ENCODE data around the gene UBE2Z. TPM values are rescaled to one million over a fixed set of nuclear protein-coding genes. Genes with fewer than 3 reads are reported as not detected.
"Not testable (repeated sequence)": the region's sequence is repeated elsewhere in the genome, so short reads cannot be mapped to it uniquely, and the experiment has no call there.

The UBE2Z gene
- 10 to 100 TPM; 19.0 to 30.9 TPM for polyA plus RNA-seq

- H3K27ac ChIP-seq (ENCODE audit: low read depth in 2 of 2, low read length in 1 of 2) = peak within 1 kb of the TSS; percentile 94
- H3K4me3 ChIP-seq (ENCODE audit: low read depth in 1 of 2, low read length in 2 of 2) = peak within 1 kb of the TSS; percentile 78 to 99
- 0% methylated on average over 62 to 81 of the region's 81 CpGs for WGBS, 2 donors
- peaks cover 2 to 6% of the 10 kb centered on the region in 2 donors for H3K36me3 ChIP-seq (ENCODE audit: control insufficient read depth in 2 of 2, insufficient read depth in 2 of 2, low read length in 1 of 2)
- peaks cover 0 to 4% of the 10 kb centered on the region in 2 donors for H3K4me1 ChIP-seq (ENCODE audit: control insufficient read depth in 2 of 2, insufficient read depth in 2 of 2, low read length in 1 of 2)
- no peaks in the 10 kb centered on the region for H3K27me3 ChIP-seq (ENCODE audit: control insufficient read depth in 1 of 2, insufficient read depth in 2 of 2, low read length in 2 of 2)
- H3K9me3 ChIP-seq (ENCODE audit: control insufficient read depth in 2 of 2, insufficient read depth in 1 of 2, low read depth in 1 of 2, low read length in 1 of 2) = no peaks in the 10 kb centered on the region
These were observed at the start of gene UBE2Z for GRCh38 chr17:48908047-48908843. TSS of gene UBE2Z (plus strand) at chr17:48908407. CDS start at chr17:48908504, 97 bp downstream.

- 98 to 99% methylated on average over 3 of the region's 3 CpGs for WGBS, 2 donors
- H3K27ac ChIP-seq (ENCODE audit: low read depth in 2 of 2, low read length in 1 of 2) = no peak overlapping the region
- no peaks in the 10 kb centered on the region for H3K4me1 ChIP-seq (ENCODE audit: control insufficient read depth in 2 of 2, insufficient read depth in 2 of 2, low read length in 1 of 2)
These were observed 48.2 kb upstream of the UBE2Z start for GRCh38 chr17:48860034-48860433.

GRCh38 chr17:48860456-48860855, 47.8 kb upstream of the UBE2Z start:
- H3K27me3 ChIP-seq (ENCODE audit: control insufficient read depth in 1 of 2, insufficient read depth in 2 of 2, low read length in 2 of 2) = no peaks in the 10 kb centered on the region
- peaks cover 20 to 23% of the 10 kb centered on the region in 2 donors for H3K36me3 ChIP-seq (ENCODE audit: control insufficient read depth in 2 of 2, insufficient read depth in 2 of 2, low read length in 1 of 2)
- 88 to 93% methylated on average over 4 of the region's 4 CpGs for WGBS, 2 donors
- no peaks in the 10 kb centered on the region for H3K9me3 ChIP-seq (ENCODE audit: control insufficient read depth in 2 of 2, insufficient read depth in 1 of 2, low read depth in 1 of 2, low read length in 1 of 2)
- no peak overlapping the region for H3K27ac ChIP-seq (ENCODE audit: low read depth in 2 of 2, low read length in 1 of 2)
- no peaks in the 10 kb centered on the region for H3K4me1 ChIP-seq (ENCODE audit: control insufficient read depth in 2 of 2, insufficient read depth in 2 of 2, low read length in 1 of 2)
- no peak overlapping the region for H3K4me3 ChIP-seq (ENCODE audit: low read depth in 1 of 2, low read length in 2 of 2)

More at GRCh38 chr17:48860034-48860433, 48.2 kb upstream of the UBE2Z start:
- Histone ChIP-seq H3K36me3 (ENCODE audit: control insufficient read depth in 2 of 2, insufficient read depth in 2 of 2, low read length in 1 of 2) (peaks cover 24 to 28% of the 10 kb centered on the region in 2 donors), H3K9me3 (ENCODE audit: control insufficient read depth in 2 of 2, insufficient read depth in 1 of 2, low read depth in 1 of 2, low read length in 1 of 2) (no peaks in the 10 kb centered on the region), H3K27me3 (ENCODE audit: control insufficient read depth in 1 of 2, insufficient read depth in 2 of 2, low read length in 2 of 2) (no peaks in the 10 kb centered on the region), H3K4me3 (ENCODE audit: low read depth in 1 of 2, low read length in 2 of 2) (no peak overlapping the region)

GRCh38 chr17:48868916-48869500, 39.2 kb upstream of the UBE2Z start:
- no peaks in the 10 kb centered on the region for H3K27me3 ChIP-seq (ENCODE audit: control insufficient read depth in 1 of 2, insufficient read depth in 2 of 2, low read length in 2 of 2)
- no peaks in the 10 kb centered on the region for H3K4me1 ChIP-seq (ENCODE audit: control insufficient read depth in 2 of 2, insufficient read depth in 2 of 2, low read length in 1 of 2)
- H3K9me3 ChIP-seq (ENCODE audit: control insufficient read depth in 2 of 2, insufficient read depth in 1 of 2, low read depth in 1 of 2, low read length in 1 of 2) = no peaks in the 10 kb centered on the region
- H3K36me3 ChIP-seq (ENCODE audit: control insufficient read depth in 2 of 2, insufficient read depth in 2 of 2, low read length in 1 of 2) = no peaks in the 10 kb centered on the region
- WGBS, 2 donors = 63 to 64% methylated on average over 3 of the region's 3 CpGs
- H3K4me3 ChIP-seq (ENCODE audit: low read depth in 1 of 2, low read length in 2 of 2) = no peak overlapping the region
- no peak overlapping the region for H3K27ac ChIP-seq (ENCODE audit: low read depth in 2 of 2, low read length in 1 of 2)

DNA sequence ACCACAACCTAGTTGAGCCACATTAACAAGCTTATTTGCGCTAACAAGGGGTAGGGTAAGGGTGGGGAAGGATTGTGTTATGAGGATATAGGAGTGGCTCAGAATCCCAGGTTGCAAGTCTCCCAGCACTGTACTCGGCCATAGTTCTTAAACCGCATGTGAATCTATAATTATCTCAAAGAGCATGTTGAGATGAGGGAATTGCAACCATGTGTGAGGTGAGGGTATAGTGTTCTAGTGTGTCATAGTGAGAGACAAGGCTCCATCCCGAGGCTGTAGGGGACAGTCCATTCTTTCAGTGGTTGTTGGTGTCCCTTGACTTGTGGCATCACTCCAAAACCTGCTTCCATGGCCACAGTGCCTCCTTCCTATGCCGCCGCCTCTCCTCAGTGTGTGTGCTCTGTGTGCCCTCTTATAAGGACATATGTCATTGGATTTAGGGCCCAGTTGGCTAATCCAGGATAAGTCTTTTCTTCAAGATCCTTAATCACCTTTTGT, 38.3 kb upstream of the UBE2Z start:
- Histone ChIP-seq H3K9me3 (ENCODE audit: control insufficient read depth in 2 of 2, insufficient read depth in 1 of 2, low read depth in 1 of 2, low read length in 1 of 2) (no peaks in the 10 kb centered on the region), H3K27ac (ENCODE audit: low read depth in 2 of 2, low read length in 1 of 2) (no peak overlapping the region), H3K36me3 (ENCODE audit: control insufficient read depth in 2 of 2, insufficient read depth in 2 of 2, low read length in 1 of 2) (no peaks in the 10 kb centered on the region), H3K4me3 (ENCODE audit: low read depth in 1 of 2, low read length in 2 of 2) (no peak overlapping the region), H3K4me1 (ENCODE audit: control insufficient read depth in 2 of 2, insufficient read depth in 2 of 2, low read length in 1 of 2) (no peaks in the 10 kb centered on the region), H3K27me3 (ENCODE audit: control insufficient read depth in 1 of 2, insufficient read depth in 2 of 2, low read length in 2 of 2) (no peaks in the 10 kb centered on the region)
- 76 to 78% methylated on average over 6 of the region's 6 CpGs for WGBS, 2 donors

- Histone ChIP-seq H3K4me1 (ENCODE audit: control insufficient read depth in 2 of 2, insufficient read depth in 2 of 2, low read length in 1 of 2) (no peaks in the 10 kb centered on the region), H3K27me3 (ENCODE audit: control insufficient read depth in 1 of 2, insufficient read depth in 2 of 2, low read length in 2 of 2) (no peaks in the 10 kb centered on the region), H3K27ac (ENCODE audit: low read depth in 2 of 2, low read length in 1 of 2) (no peak overlapping the region), H3K4me3 (ENCODE audit: low read depth in 1 of 2, low read length in 2 of 2) (no peak overlapping the region), H3K36me3 (ENCODE audit: control insufficient read depth in 2 of 2, insufficient read depth in 2 of 2, low read length in 1 of 2) (no peaks in the 10 kb centered on the region), H3K9me3 (ENCODE audit: control insufficient read depth in 2 of 2, insufficient read depth in 1 of 2, low read depth in 1 of 2, low read length in 1 of 2) (no peaks in the 10 kb centered on the region)
- 72 to 73% methylated on average over 4 of the region's 4 CpGs for WGBS, 2 donors
These were observed 37.1 kb upstream of the UBE2Z start for GRCh38 chr17:48871035-48871550.

DNA sequence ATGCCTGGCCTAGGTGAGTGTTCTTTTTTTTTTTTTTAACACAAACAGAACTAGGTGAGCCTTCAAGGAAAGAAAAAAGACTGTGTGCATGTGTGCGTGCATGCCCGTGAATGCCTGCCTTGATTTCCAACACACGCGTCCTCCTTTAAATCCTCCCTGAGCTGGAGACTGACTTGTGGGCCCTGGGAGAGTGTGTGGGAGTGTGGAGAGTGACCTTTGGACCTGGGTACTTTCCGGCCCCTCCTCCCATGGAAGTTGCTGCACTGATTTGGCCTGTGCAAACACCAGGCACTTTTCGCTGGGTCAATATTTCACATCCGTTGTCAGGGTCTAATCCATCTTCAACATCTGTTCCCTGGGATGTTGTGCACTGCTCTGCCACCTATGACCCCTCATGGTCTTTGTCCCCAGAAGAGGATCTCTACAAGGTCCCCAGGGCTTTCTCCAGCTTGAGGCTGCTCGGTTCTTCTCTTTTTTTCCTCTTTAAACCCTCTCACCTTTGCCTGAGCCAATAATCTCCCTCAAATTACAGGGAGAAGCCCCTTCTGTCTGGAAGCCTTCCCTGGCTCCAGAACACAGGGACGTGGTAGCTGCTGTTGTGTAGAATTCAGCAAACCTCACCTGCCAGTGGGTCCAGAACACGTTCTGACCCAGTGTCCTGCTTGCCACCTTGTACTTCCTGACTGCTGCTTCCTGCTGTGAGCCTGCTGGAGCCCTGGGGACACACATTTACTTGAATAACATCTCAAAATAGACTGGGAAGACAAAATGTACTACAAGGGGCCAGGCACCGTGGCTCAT, 36.5 kb upstream of the UBE2Z start:
- H3K4me1 ChIP-seq (ENCODE audit: control insufficient read depth in 2 of 2, insufficient read depth in 2 of 2, low read length in 1 of 2) = no peaks in the 10 kb centered on the region
- H3K9me3 ChIP-seq (ENCODE audit: control insufficient read depth in 2 of 2, insufficient read depth in 1 of 2, low read depth in 1 of 2, low read length in 1 of 2) = no peaks in the 10 kb centered on the region
- no peaks in the 10 kb centered on the region for H3K36me3 ChIP-seq (ENCODE audit: control insufficient read depth in 2 of 2, insufficient read depth in 2 of 2, low read length in 1 of 2)
- 46 to 60% methylated on average over 11 of the region's 11 CpGs for WGBS, 2 donors
- H3K4me3 ChIP-seq (ENCODE audit: low read depth in 1 of 2, low read length in 2 of 2) = no peak overlapping the region
- H3K27me3 ChIP-seq (ENCODE audit: control insufficient read depth in 1 of 2, insufficient read depth in 2 of 2, low read length in 2 of 2) = no peaks in the 10 kb centered on the region
- peak overlapping the region in 1 of 2 donors; percentile 15 for H3K27ac ChIP-seq (ENCODE audit: low read depth in 2 of 2, low read length in 1 of 2)

GRCh38 chr17:48872409-48872808, 35.8 kb upstream of the UBE2Z start:
- not testable (repeated sequence) for H3K4me3 ChIP-seq (ENCODE audit: low read depth in 1 of 2, low read length in 2 of 2); H3K27ac ChIP-seq (ENCODE audit: low read depth in 2 of 2, low read length in 1 of 2); H3K9me3 ChIP-seq (ENCODE audit: control insufficient read depth in 2 of 2, insufficient read depth in 1 of 2, low read depth in 1 of 2, low read length in 1 of 2); H3K36me3 ChIP-seq (ENCODE audit: control insufficient read depth in 2 of 2, insufficient read depth in 2 of 2, low read length in 1 of 2); H3K4me1 ChIP-seq (ENCODE audit: control insufficient read depth in 2 of 2, insufficient read depth in 2 of 2, low read length in 1 of 2); H3K27me3 ChIP-seq (ENCODE audit: control insufficient read depth in 1 of 2, insufficient read depth in 2 of 2, low read length in 2 of 2)
- WGBS, 2 donors = 74 to 78% methylated on average over 3 of the region's 3 CpGs

DNA sequence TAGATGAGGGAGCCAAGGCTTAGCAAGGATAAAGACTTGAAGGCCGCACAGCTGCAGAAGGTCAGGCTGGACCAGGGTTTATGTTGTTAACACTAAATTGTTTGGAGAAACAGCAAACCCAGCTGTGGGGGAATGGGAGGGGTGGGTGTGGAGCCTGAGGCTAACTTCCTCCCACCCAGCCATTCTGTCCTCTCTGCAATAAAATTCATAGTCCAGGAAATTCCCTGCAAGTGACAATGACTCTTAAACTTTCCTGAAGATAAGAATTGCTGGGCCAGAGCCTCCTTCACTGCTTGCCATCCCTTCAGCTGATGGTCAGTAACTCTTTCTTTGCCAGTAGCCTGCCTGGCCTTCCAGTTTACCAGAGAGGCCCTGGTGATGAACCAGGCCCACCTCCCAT, 35.0 kb upstream of the UBE2Z start:
- Histone ChIP-seq H3K9me3 (ENCODE audit: control insufficient read depth in 2 of 2, insufficient read depth in 1 of 2, low read depth in 1 of 2, low read length in 1 of 2) (no peaks in the 10 kb centered on the region), H3K36me3 (ENCODE audit: control insufficient read depth in 2 of 2, insufficient read depth in 2 of 2, low read length in 1 of 2) (no peaks in the 10 kb centered on the region), H3K4me3 (ENCODE audit: low read depth in 1 of 2, low read length in 2 of 2) (no peak overlapping the region), H3K27ac (ENCODE audit: low read depth in 2 of 2, low read length in 1 of 2) (no peak overlapping the region), H3K27me3 (ENCODE audit: control insufficient read depth in 1 of 2, insufficient read depth in 2 of 2, low read length in 2 of 2) (no peaks in the 10 kb centered on the region), H3K4me1 (ENCODE audit: control insufficient read depth in 2 of 2, insufficient read depth in 2 of 2, low read length in 1 of 2) (no peaks in the 10 kb centered on the region)
- 69 to 73% methylated on average over 1 of the region's 1 CpG for WGBS, 2 donors
